HG02981 (cell line): ENCODE results near the gene XPNPEP1.

Experiments used
- ATAC-seq: cut with Tn5 transposase; IDR thresholded peaks from one replicate; pipeline ENCODE4 v1.9.1; 2021; ENCODE audit warnings: mild to moderate bottlenecking, moderate library complexity; ENCODE audit not compliant: unreplicated experiment

The XPNPEP1 gene

DNA sequence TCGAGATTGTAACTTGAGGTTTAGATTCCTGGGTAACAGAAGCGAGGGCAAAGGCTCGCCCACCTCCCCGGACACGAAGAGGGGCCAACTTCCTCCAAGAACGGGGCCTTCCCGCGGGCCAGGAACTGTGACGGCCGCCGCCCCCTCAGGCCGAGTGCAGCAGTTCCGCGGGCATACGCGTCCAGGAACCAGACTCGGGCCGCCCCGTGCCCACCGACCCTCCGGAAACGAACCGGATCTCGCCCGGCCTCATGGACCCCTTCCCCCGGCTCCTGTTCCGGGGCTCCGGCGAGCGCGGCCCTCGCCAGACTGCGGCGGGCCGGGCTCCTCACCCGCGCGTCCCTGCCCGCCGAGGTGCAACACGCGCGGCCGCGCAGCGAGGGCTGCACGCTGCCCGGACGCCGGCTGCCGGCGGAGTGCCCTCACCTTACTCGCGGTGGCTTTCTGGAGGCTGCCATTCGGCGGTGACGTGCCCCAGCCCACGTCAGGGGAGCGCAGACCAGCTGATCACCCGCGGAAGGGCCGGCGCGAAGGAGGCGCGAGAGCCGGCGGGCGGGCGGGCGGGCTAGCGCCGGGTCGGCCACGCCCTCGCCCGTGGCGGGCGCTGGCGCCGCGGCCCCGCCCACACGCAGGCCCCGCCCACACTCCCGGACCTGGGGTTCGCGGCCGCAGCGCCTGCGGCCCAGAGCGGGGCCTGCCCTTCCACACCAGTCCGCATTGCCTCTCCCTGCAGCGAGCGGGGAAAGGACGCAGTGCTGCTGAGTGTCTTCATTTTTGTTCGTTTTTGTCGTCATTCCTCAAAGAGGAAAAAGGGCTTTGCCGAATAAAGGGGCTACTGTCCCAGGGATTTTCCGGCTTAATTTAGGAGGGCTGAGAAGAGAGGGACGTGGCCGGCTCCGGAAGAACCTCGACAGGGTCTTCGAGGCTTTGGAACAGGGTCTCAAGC, at the start of gene XPNPEP1:
XPNPEP1 (minus strand) TSS at position 536 of the 946 bp plus-strand sequence; CDS start at position 458, 78 bp downstream.
- ATAC-seq, result peak; percentile 97

DNA sequence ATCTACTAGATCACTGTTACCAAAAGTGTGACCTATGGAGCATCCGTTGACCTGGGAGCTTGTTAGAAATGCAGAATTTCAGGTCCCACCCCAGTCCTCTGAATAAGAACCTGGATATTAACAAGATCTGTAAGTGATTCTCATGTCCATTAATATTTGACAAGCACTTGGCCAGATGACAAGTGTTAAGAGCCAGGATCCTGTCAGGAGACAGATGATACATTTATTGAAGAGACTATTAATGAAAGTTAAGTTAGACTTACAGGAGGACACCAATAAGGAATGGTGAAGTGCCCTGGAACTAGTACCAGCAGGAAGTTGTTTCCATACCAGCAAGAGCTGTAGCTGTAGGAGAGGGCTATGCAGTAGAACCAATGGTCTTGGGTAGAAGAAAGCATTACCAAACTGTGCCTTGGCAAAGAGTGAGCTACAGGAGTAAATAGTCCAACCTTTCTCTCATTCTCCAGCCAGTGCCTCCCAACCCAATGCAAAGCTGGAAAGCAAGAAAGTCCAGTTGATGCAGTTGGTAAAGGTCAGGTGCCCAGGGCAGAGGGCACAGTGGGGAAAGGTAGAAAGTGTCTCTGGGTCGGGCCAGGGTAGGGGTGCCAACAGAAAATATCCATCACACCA, 49.2 kb upstream of the XPNPEP1 start:
- ATAC-seq, result no peak

DNA sequence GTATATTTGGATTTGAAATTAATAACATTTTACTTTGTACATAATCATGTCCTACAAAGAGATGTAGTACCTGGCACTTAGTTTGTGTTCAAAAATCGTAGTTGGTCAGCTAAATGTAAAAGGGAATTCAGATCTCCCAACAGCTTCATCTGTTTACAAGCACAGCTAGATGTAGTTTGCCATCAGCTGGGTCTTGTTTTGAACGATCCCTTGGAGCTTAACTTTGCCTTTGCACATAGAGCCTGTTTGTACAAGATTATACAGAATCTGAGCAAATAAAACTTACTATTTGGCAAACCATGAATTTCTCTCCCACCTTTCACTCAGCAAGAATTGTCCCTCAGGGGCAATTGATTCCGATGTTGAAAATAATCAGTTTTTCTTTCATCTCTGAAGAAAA, 48.3 kb upstream of the XPNPEP1 start:
- ATAC-seq, result no peak

GRCh38 chr10:109969760-109970346, 46.5 kb upstream of the XPNPEP1 start:
- no peak for ATAC-seq

- no peak for ATAC-seq
Observed at GRCh38 chr10:109968953-109969759, 45.8 kb upstream of the XPNPEP1 start.

- no peak for ATAC-seq
Observed at GRCh38 chr10:109967739-109968088, 44.4 kb upstream of the XPNPEP1 start.

GRCh38 chr10:109966961-109967738, 43.8 kb upstream of the XPNPEP1 start:
- no peak for ATAC-seq

DNA sequence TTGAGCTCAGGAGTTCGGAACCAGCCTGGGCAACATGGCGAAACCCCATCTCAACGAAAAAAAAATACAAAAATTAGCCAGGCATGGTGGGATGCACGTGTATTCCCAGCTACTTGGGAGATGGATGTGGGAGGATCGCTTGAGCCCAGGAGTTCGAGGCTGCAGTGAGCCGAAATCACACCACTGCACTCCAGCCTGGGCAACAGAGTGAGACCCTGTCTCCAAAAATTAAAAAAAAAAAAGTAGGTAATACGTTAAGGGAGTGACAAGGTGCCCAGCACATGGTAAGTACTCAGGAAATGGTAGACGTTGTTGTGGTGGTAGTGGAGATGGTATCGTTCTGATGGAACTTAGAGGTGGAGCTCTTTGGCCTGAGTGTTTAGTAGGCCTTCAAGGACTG, 41.0 kb upstream of the XPNPEP1 start:
- no peak for ATAC-seq

DNA sequence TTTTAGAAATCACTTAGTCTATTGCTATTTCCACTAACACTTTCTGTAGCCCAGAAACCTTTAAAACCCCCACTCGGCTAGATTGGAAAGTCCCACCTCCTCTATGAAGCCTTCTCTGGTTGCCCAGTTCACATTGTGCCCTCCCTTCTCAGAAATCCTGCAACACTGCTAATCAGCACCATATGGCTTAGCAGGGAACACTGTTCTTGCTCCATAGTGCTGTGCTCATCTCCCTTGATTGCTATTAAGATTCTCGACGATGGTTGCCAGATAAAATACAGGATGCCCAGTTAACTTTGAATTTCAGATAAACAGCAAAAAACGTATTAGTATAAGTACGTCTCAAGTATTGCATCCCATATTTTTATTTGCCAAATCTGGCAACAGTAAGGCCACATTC, 40.1 kb upstream of the XPNPEP1 start:
- no peak for ATAC-seq

- no peak for ATAC-seq
Observed at GRCh38 chr10:109962247-109962646, 38.9 kb upstream of the XPNPEP1 start.

GRCh38 chr10:109961174-109962001, 38.1 kb upstream of the XPNPEP1 start:
- ATAC-seq, result no peak

GRCh38 chr10:109960682-109961081, 37.4 kb upstream of the XPNPEP1 start:
- no peak for ATAC-seq

DNA sequence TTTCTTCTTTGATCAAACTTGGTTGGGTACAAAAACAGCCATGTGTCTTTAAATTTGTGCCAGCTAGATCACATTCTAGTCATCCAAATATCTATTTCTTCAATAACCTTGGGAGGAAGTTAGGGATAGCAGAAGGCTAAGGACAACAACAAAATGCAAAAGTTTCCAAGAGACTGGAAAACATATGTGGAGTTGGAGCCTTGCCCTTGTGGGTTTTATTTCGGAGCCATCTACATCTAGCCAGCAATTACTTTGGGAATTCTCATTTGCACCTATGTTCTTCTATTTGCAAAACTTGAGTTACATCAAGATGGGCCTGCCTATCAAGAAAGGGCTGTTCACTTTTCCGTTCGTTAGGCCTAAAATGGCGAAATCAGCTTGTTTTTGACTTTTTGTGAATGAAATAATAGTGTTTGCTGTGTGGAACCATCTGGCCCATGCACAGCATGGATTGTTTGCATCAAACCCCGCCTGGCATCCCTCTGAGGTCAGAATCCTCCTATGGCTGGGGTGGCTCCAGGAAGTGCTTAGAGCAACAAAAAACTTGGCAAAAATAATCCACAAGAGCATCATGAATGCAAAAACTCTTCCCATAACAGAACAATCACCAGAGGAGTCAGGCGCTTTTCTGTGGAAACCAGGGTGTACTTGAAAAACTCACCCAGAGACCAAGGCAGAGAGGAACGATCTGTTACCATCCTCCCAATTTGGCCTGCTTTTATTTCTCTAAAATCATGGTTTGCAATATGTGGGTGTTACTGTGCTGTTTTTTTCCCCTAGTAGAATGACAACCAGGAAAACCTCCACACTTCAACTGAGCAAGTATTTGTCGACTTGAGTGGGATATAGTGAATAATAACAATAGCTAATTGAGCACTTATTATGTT, 36.2 kb upstream of the XPNPEP1 start:
- ATAC-seq, result no peak

DNA sequence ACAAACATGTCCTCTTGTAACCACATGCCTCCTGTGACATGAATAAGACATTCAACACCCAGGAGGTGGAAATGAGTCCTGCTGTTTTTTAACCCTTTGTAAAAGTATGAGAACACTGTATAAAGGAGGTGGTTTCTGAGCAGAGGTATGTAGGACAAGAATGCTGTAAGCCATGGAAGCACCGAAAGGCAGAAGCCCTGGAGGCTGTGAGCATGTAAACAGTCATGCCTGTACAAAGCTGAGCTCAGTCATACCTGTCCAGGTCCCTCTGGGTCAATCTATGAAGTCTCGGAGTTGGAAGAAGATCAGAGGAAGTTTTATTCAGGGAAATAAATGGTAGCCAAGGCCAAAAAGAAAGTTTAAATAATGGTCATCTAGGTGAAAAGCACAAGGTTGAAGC, 34.7 kb upstream of the XPNPEP1 start:
- no peak for ATAC-seq

DNA sequence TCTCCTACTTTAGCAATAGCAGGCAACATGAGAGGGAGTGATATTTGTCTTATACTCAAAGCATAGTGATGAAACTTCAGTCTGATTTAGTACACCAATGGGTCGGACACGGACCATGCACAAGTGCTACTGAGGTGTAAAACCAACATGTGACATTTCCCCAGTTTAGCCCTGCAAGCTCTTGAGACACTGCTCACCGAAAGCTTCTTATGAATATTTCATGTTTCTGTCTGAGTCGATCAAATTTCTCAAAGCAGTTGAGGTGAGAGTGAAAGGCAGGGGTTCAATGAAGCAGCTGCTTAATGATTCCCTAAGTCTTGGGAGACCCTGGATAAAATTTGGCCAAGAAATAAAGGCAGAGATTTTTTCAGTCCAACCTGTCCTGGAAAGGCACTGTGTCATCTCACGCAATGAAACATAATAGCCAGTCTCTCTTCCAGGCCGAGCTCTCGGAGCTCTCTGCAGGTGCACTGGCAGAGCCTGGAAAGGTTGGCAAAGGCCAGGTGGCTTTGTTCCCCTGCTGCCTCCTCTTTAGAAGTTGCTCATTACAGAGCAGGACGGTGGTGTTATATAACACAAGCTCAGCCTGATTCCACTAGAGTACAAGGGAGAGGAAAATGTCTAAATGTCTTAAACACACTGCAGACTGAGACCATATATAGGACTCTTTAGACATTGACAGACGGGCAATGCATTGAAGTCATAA, 33.9 kb upstream of the XPNPEP1 start:
- ATAC-seq, result peak; percentile 95

DNA sequence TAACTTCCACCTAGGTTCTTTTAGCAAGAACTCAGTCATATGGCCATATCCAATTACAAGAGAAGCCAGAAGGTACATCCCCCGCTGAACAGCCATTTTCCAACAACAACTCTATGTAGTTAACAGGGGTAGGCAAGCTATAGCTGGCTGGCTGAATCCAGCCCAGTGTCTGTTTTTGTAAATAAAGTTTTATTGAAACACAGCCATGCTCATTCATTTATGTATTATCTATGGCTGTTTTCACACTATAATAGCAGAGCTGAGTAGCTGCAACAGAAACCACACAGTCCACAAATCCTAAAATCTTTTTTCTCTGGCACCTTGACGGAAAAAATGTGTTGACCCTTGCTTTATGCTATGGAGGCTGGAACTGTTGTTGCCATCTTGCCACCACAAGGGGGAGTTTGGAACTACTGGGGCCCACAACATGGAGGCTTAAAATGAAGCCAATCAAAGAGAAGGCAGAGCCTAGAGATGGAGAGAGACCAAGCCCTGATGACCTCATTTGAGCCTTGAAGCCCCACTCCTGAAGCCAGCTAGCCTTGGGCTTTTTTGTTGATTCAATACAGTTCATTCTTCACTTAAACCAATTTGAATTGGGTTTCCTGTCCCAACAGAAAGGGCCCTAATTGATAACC, 33.3 kb upstream of the XPNPEP1 start:
- peak; percentile 71 for ATAC-seq

DNA sequence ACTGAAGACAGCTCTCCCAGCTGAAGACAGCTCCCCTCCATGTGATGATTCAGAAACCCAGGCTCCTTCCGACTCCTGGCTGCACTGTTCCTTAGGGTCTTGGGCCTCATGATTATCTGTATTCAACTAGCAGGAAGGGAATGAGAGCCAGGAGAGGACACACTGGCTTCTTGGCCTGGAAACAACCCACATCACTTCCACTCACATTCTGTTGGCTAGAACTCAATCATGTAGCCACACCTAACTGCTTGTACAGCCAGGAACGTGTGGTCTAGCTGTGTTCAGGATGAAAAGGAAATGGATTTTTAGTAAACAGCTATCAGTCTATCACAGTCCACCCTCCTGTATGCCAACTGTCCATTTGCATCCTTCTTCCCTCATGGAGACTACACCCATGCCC, 30.5 kb upstream of the XPNPEP1 start:
- no peak for ATAC-seq
